GM18508 (cell line): ENCODE results near the gene DUSP19.
A peak's percentile ranks its signal among the peaks of the same experiment; 100 is the strongest.

Source experiments
- ATAC-seq: cut with Tn5 transposase; IDR thresholded peaks from one replicate; pipeline ENCODE4 v1.9.1; 2021; ENCODE audit warnings: moderate number of reproducible peaks; ENCODE audit not compliant: insufficient read depth, unreplicated experiment

The DUSP19 gene

GRCh38 chr2:183124222-183124956, 45.8 kb downstream of the DUSP19 start, which contains the start of gene NUP35:
Gene NUP35 (plus strand): TSS chr2:183124443. CDS start chr2:183124458, 15 bp downstream.
- ATAC-seq, result peak; percentile 85

- no peak for ATAC-seq
Observed at GRCh38 chr2:183124957-183125255, 46.4 kb downstream of the DUSP19 start.

GRCh38 chr2:183125659-183126341, 47.3 kb downstream of the DUSP19 start:
- ATAC-seq, result no peak

GRCh38 chr2:183126635-183127034, 48.1 kb downstream of the DUSP19 start:
- ATAC-seq, result no peak

GRCh38 chr2:183134016-183134415, 55.5 kb downstream of the DUSP19 start:
- ATAC-seq, result no peak

GRCh38 chr2:183148955-183149354, 70.4 kb downstream of the DUSP19 start:
- no peak for ATAC-seq

- ATAC-seq, result no peak
Observed at GRCh38 chr2:183149489-183149888, 70.9 kb downstream of the DUSP19 start.
